ENCODE data around the gene NOS3.

- TF ChIP-seq ZKSCAN1 (IDR thresholded peaks at IDR 0.05; ENCODE audit: low read depth, low read length) (no peak), ZNF41 (CRISPR knock-in tag; conservative IDR thresholded peaks at IDR 0.05) (no peak)
- TF ChIP-seq, protein P1, sequence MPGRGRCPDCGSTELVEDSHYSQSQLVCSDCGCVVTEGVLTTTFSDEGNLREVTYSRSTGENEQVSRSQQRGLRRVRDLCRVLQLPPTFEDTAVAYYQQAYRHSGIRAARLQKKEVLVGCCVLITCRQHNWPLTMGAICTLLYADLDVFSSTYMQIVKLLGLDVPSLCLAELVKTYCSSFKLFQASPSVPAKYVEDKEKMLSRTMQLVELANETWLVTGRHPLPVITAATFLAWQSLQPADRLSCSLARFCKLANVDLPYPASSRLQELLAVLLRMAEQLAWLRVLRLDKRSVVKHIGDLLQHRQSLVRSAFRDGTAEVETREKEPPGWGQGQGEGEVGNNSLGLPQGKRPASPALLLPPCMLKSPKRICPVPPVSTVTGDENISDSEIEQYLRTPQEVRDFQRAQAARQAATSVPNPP (IDR thresholded peaks at IDR 0.05; ENCODE audit: borderline replicate concordance, insufficient read depth, insufficient read length), result no peak
Measured at GRCh38 chr7:150986556-150986955, 4.3 kb upstream of the NOS3 start.

All from K562 (cell line).